IMR-90 (cell line): ENCODE data around the gene ALOX5AP. TPM values are rescaled to one million over a fixed set of nuclear protein-coding genes. Genes with fewer than 3 reads are reported as not detected.
A peak's percentile ranks its signal among the peaks of the same experiment; 100 is the strongest.

Source experiments
- ATAC-seq: fragments of 200-7000 bp; cut with Tn5 transposase; 2 replicates; pipeline ENCODE4 v1.9.1; 2020; ENCODE audit warnings: low read depth, mild to moderate bottlenecking, moderate library complexity
- BruUV-seq: library from RNA; stranded (reverse); fragments of 400-500 nt; replicated peaks from 2 replicates; lab custom pipeline; 2021; lab: Mats Ljungman, UMichigan
- CTCF ChIA-PET: fragments of 300-600 bp; formaldehyde crosslinking; extraction: SDS; loops from one replicate; lab custom pipeline; 2021; ENCODE audit warnings: antibody characterized with exemption; lab: Yijun Ruan, JAX
- POLR2A ChIA-PET: fragments of 300-600 bp; sonication (Branson Sonifier 250); formaldehyde crosslinking; loops from one replicate; lab custom pipeline; 2022; ENCODE audit warnings: antibody characterized with exemption; ENCODE audit not compliant: unreplicated experiment; lab: Charles Lee
- DNase-seq: peaks from one replicate; pipeline ENCODE4 v3.0.0; 2013
- H2AFZ ChIP-seq: replicated peaks from 2 replicates; pipeline ENCODE3; 2013; ENCODE audit warnings: low read length, mild to moderate bottlenecking; ENCODE audit not compliant: poor library complexity
- H2AK5ac ChIP-seq: 2 replicates; pipeline ENCODE4 v1.6.1; 2013; ENCODE audit warnings: low read depth, low read length, inconsistent platforms
- H2AK9ac ChIP-seq: replicated peaks from 2 replicates; pipeline ENCODE3; 2013; ENCODE audit warnings: mild to moderate bottlenecking, low read depth, low read length, moderate library complexity; ENCODE audit not compliant: poor library complexity
- H2BK120ac ChIP-seq: 2 replicates; pipeline ENCODE4 v1.6.1; 2013; ENCODE audit warnings: low read depth, low read length, inconsistent platforms
- H2BK15ac ChIP-seq: 3 replicates; pipeline ENCODE4 v1.6.1; 2013; ENCODE audit warnings: low read depth, low read length, inconsistent platforms
- H2BK20ac ChIP-seq: 2 replicates; pipeline ENCODE4 v1.6.1; 2013; ENCODE audit warnings: low read depth, mild to moderate bottlenecking, inconsistent platforms, low read length, moderate library complexity
- H2BK5ac ChIP-seq: 2 replicates; pipeline ENCODE4 v1.6.1; 2013; ENCODE audit warnings: mild to moderate bottlenecking, low read depth, low read length, inconsistent platforms; ENCODE audit not compliant: poor library complexity, severe bottlenecking
- H3K14ac ChIP-seq: replicated peaks from 2 replicates; pipeline ENCODE4 v1.6.1; 2013; ENCODE audit warnings: low read depth, low read length, inconsistent platforms
- H3K18ac ChIP-seq: 2 replicates; pipeline ENCODE4 v1.6.1; 2013; ENCODE audit warnings: low read depth, low read length, control low read depth
- H3K23ac ChIP-seq: 2 replicates; pipeline ENCODE4 v1.6.1; 2013; ENCODE audit warnings: low read depth, low read length, inconsistent platforms
- H3K27ac ChIP-seq: 2 replicates; pipeline ENCODE4 v1.5.1; 2013; ENCODE audit warnings: mild to moderate bottlenecking, control low read depth, low read length; ENCODE audit not compliant: insufficient read depth
- H3K27me3 ChIP-seq: 2 replicates; pipeline ENCODE4 v1.6.1; 2013; ENCODE audit warnings: low read length; ENCODE audit not compliant: control insufficient read depth, insufficient read depth
- H3K36me3 ChIP-seq: 2 replicates; pipeline ENCODE4 v1.6.1; 2013; ENCODE audit warnings: low read length, mixed read lengths; ENCODE audit not compliant: control insufficient read depth, insufficient read depth
- H3K4ac ChIP-seq: 2 replicates; pipeline ENCODE4 v1.6.1; 2013; ENCODE audit warnings: low read depth, low read length, inconsistent platforms
- H3K4me1 ChIP-seq: 2 replicates; pipeline ENCODE4 v1.6.1; 2013; ENCODE audit warnings: low read length, mixed read lengths; ENCODE audit not compliant: control insufficient read depth, insufficient read depth
- H3K4me2 ChIP-seq: 2 replicates; pipeline ENCODE4 v1.6.1; 2013; ENCODE audit warnings: low read depth, mild to moderate bottlenecking, control low read depth, low read length, moderate library complexity
- H3K4me3 ChIP-seq: 2 replicates; pipeline ENCODE4 v1.5.1; 2013; ENCODE audit warnings: low read depth, mild to moderate bottlenecking, control low read depth, low read length, moderate library complexity; ENCODE audit not compliant: insufficient read depth
- H3K56ac ChIP-seq: 2 replicates; pipeline ENCODE4 v1.6.1; 2013; ENCODE audit warnings: low read length, inconsistent platforms; ENCODE audit not compliant: insufficient read depth; ENCODE audit errors: extremely low read depth
- H3K79me1 ChIP-seq, 2 experiments: 2 replicates each; pipeline ENCODE4 v1.6.1; 2013; ENCODE audit warnings: low read length in 2 of 2, inconsistent platforms in 1 of 2, low read depth in 1 of 2
- H3K9ac ChIP-seq: 2 replicates; pipeline ENCODE4 v1.6.1; 2013; ENCODE audit warnings: low read depth, low read length, control low read depth
- H3K9me1 ChIP-seq: 2 replicates; pipeline ENCODE4 v1.6.1; 2013; ENCODE audit warnings: low read length, inconsistent platforms; ENCODE audit not compliant: insufficient read depth
- H3K9me3 ChIP-seq: 2 replicates; pipeline ENCODE4 v1.6.1; 2013; ENCODE audit warnings: low read length; ENCODE audit not compliant: control insufficient read depth, insufficient read depth
- H4K20me1 ChIP-seq: 2 replicates; pipeline ENCODE4 v1.6.1; 2013; ENCODE audit warnings: low read length, inconsistent platforms; ENCODE audit not compliant: insufficient read depth
- H4K5ac ChIP-seq: 2 replicates; pipeline ENCODE4 v1.6.1; 2013; ENCODE audit warnings: mild to moderate bottlenecking, low read depth, low read length, control low read depth
- H4K8ac ChIP-seq, 2 experiments: 2 replicates each; pipeline ENCODE4 v1.6.1; 2013; ENCODE audit warnings: low read depth in 2 of 2, low read length in 2 of 2, control low read depth in 1 of 2, inconsistent platforms in 1 of 2
- H4K91ac ChIP-seq: 2 replicates; pipeline ENCODE4 v1.6.1; 2013; ENCODE audit warnings: low read depth, low read length, inconsistent platforms; ENCODE audit not compliant: insufficient read depth
- BHLHE40 ChIP-seq: fragments of 150-350 bp; IDR thresholded peaks from 2 replicates; pipeline ENCODE4 v1.6.1; 2016; ENCODE audit warnings: mild to moderate bottlenecking, low read depth, low read length
- CEBPB ChIP-seq: IDR thresholded peaks from 2 replicates; pipeline ENCODE4 v1.6.1; 2012; ENCODE audit warnings: low read depth, low read length, improper control_type of control experiment
- CHD1 ChIP-seq: IDR thresholded peaks from 2 replicates; pipeline ENCODE4 v1.6.1; 2012; ENCODE audit warnings: low read depth, low read length, improper control_type of control experiment
- CTCF ChIP-seq: conservative IDR thresholded peaks from 2 replicates; pipeline ENCODE4 v1.5.1; 2012; ENCODE audit warnings: mild to moderate bottlenecking, low read depth, low read length, improper control_type of control experiment
- ELK1 ChIP-seq: fragments of 150-350 bp; IDR thresholded peaks from 2 replicates; pipeline ENCODE4 v1.6.1; 2016; ENCODE audit warnings: low read depth, mild to moderate bottlenecking, low read length, moderate library complexity, borderline replicate concordance
- FOS ChIP-seq: fragments of 150-350 bp; IDR thresholded peaks from 2 replicates; pipeline ENCODE4 v1.6.1; 2016; ENCODE audit warnings: low read depth, low read length
- MAFK ChIP-seq: IDR thresholded peaks from 2 replicates; pipeline ENCODE4 v1.6.1; 2012; ENCODE audit warnings: low read depth, low read length, improper control_type of control experiment
- MAZ ChIP-seq: IDR thresholded peaks from 2 replicates; pipeline ENCODE4 v1.6.1; 2012; ENCODE audit warnings: low read depth, mild to moderate bottlenecking, low read length, improper control_type of control experiment, moderate library complexity, borderline replicate concordance
- MXI1 ChIP-seq: IDR thresholded peaks from 2 replicates; pipeline ENCODE4 v1.6.1; 2012; ENCODE audit warnings: low read depth, mild to moderate bottlenecking, low read length, moderate library complexity, borderline replicate concordance
- NFE2L2 ChIP-seq: fragments of 150-350 bp; IDR thresholded peaks from 2 replicates; pipeline ENCODE4 v1.6.1; 2016; ENCODE audit warnings: low read depth, mild to moderate bottlenecking, low read length
- POLR2A ChIP-seq: IDR thresholded peaks from 2 replicates; pipeline ENCODE4 v1.6.1; 2012; ENCODE audit warnings: mild to moderate bottlenecking, low read depth, low read length
- RAD21 ChIP-seq: IDR thresholded peaks from 2 replicates; pipeline ENCODE4 v1.6.1; 2012; ENCODE audit warnings: low read length, improper control_type of control experiment
- RCOR1 ChIP-seq: IDR thresholded peaks from 2 replicates; pipeline ENCODE4 v1.6.1; 2012; ENCODE audit warnings: mild to moderate bottlenecking, low read length, improper control_type of control experiment; ENCODE audit not compliant: insufficient replicate concordance
- RFX5 ChIP-seq: IDR thresholded peaks from 2 replicates; pipeline ENCODE4 v1.8.0; 2012; ENCODE audit warnings: low read depth, mild to moderate bottlenecking, low read length, moderate library complexity
- SMC3 ChIP-seq: fragments of 150-350 bp; IDR thresholded peaks from 2 replicates; pipeline ENCODE4 v1.6.1; 2016; ENCODE audit warnings: low read depth, mild to moderate bottlenecking, antibody characterized with exemption, low read length, moderate library complexity
- USF2 ChIP-seq: fragments of 150-350 bp; IDR thresholded peaks from 2 replicates; pipeline ENCODE4 v1.6.1; 2017; ENCODE audit warnings: mild to moderate bottlenecking, antibody characterized with exemption, low read length, low read depth
- WGBS, 2 experiments: methylation state at CpG; one replicate each; pipeline versions ENCODE4 v1.1.5 to v1.1.7; 2013; ENCODE audit warnings: missing lambda C conversion rate in 2 of 2; ENCODE audit not compliant: insufficient read length in 1 of 2; ENCODE audit errors: extremely low coverage in 2 of 2; 5-methylcytosine and 5-hydroxymethylcytosine counted together
- dilution Hi-C: fragments of 300-500 bp; cut with HindIII; formaldehyde crosslinking; loops from one replicate; pipeline ENCODE4 v1.14.3; 2018; ENCODE audit warnings: low sequenced_read_pairs; ENCODE audit not compliant: unreplicated experiment
- in situ Hi-C: fragments of 300-500 bp; cut with MboI; formaldehyde crosslinking; loops from 3 replicates; pipeline ENCODE4 v1.14.3; 2019; ENCODE audit warnings: low sequenced_read_pairs, inconsistent platforms, mixed read lengths
- intact Hi-C: fragments of 100-400 bp; cut with micrococcal nuclease; formaldehyde crosslinking; loops from 2 replicates; pipeline ENCODE4 v1.10.0; 2022
- polyA plus RNA-seq, 3 experiments: library from polyadenylated mRNA; depleted of rRNA; stranded (reverse); fragments of >200 nt; gene quantifications; 2 replicates each; pipeline ENCODE4 v1.2.3, GENCODE V29; 2012; ENCODE audit warnings: low replicate concordance in 1 of 3
- total RNA-seq: library from RNA; depleted of rRNA; stranded (reverse); fragments of >200 nt; gene quantifications from 2 replicates; pipeline ENCODE4 v1.2.3, GENCODE V29; 2012

The ALOX5AP gene
- total and polyA plus RNA-seq, 2 of the 4 experiments (the other 2 are of a cell fraction): 0.62 TPM; not detected in 1

GRCh38 chr13:30802501-30802900, 67.2 kb downstream of the ALOX5AP start:
- ATAC-seq: no peak
- Histone ChIP-seq H2BK5ac (no peak overlapping the region), H2AK5ac (peak overlapping the region; percentile 96), H3K9me3 (no peaks in the 10 kb centered on the region), H4K8ac (peak overlapping the region; percentile 37 to 59; a peak in 2 of 4 replicates), H3K36me3 (no peaks in the 10 kb centered on the region), H3K9me1 (peaks cover 2% of the 10 kb centered on the region; the same call in 1 of the 2 replicates), H3K4ac (peak overlapping the region; percentile 65; the same call in 1 of the 2 replicates), H2BK120ac (peak overlapping the region; percentile 80), H3K4me2 (no peak overlapping the region), H2AFZ (peak overlapping the region; percentile 89), H3K27me3 (no peaks in the 10 kb centered on the region), H3K4me3 (no peak overlapping the region), H2BK20ac (peak overlapping the region; percentile 86), H4K20me1 (no peaks in the 10 kb centered on the region), H3K56ac (no peak overlapping the region), H4K5ac (peak overlapping the region; percentile 52), H4K91ac (peak overlapping the region; percentile 73; the same call in 1 of the 2 replicates), H3K18ac (0 out of 2 replicates have a peak overlapping the region, but pooled peaks have one; percentile 15), H3K9ac (no peak overlapping the region), H3K14ac (0 out of 2 replicates have a peak overlapping the region, but pooled peaks have one; percentile 65), H3K79me1 (no peaks in the 10 kb centered on the region), H3K4me1 (peaks cover 27% of the 10 kb centered on the region), H3K27ac (no peak overlapping the region), H2BK15ac (peak overlapping the region; percentile 78), H3K23ac (no peak overlapping the region), H2AK9ac (no peak overlapping the region)
- intact Hi-C loops: loop anchor here (5.0 to 10.0 kb wide), 4 partner anchors 172 to 670 kb away; no protein-coding TSS in a partner anchor
- no TSS peak for BruUV-seq
- TF ChIP-seq NFE2L2 (no peak), CHD1 (no peak), FOS (no peak), BHLHE40 (no peak), MAFK (no peak), POLR2A (no peak), MAZ (no peak), RCOR1 (no peak), RFX5 (no peak), CTCF (no peak), RAD21 (no peak), MXI1 (no peak), CEBPB (no peak), SMC3 (no peak), USF2 (no peak), ELK1 (no peak)
- DNase-seq: no peak
- POLR2A ChIA-PET: no interaction called here
- WGBS, 2 experiments: no CpG with 5 or more reads among the region's 5 CpGs
- CTCF ChIA-PET: interaction anchor here (1.0 kb wide), 1 partner anchor 63 kb away, joined by 3 read pairs; no protein-coding TSS in a partner anchor
- dilution Hi-C loops: no loop called here
- in situ Hi-C loops: loop anchor here (10.0 to 25.0 kb wide), 3 partner anchors 212 to 668 kb away; partner anchors contain the start of gene HMGB1
